Left hindlimb (tissue), 1 donor: Measurements from ENCODE around the gene NUP85.
"Not testable (repeated sequence)": the region's sequence is repeated elsewhere in the genome, so short reads cannot be mapped to it uniquely, and the experiment has no call there.

Experiments used
- DNase-seq: peaks from one replicate; pipeline ENCODE4 v3.0.0-alpha.2; 2018

Gene NUP85

GRCh38 chr17:75241502-75241901, 36.0 kb downstream of the NUP85 start:
- no peak for DNase-seq

GRCh38 chr17:75241996-75242460, 36.5 kb downstream of the NUP85 start:
- DNase-seq: no peak

- DNase-seq: no peak
Measured at GRCh38 chr17:75242461-75243042, 37.1 kb downstream of the NUP85 start.

- DNase-seq: no peak
Measured at GRCh38 chr17:75244133-75244866, 38.8 kb downstream of the NUP85 start.

GRCh38 chr17:75245011-75245410, 39.5 kb downstream of the NUP85 start:
- DNase-seq: no peak

- DNase-seq: no peak
Measured at GRCh38 chr17:75246404-75246803, 40.9 kb downstream of the NUP85 start.

GRCh38 chr17:75249564-75249963, 44.1 kb downstream of the NUP85 start:
- DNase-seq: no peak

GRCh38 chr17:75250009-75250471, 44.6 kb downstream of the NUP85 start:
- DNase-seq: no peak

GRCh38 chr17:75252039-75252816, 46.7 kb downstream of the NUP85 start:
- DNase-seq: no peak

- not testable (repeated sequence) for DNase-seq
Measured at GRCh38 chr17:75255954-75256698, 50.6 kb downstream of the NUP85 start.

GRCh38 chr17:75257228-75257627, 51.7 kb downstream of the NUP85 start:
- DNase-seq: not testable (repeated sequence)

- no peak for DNase-seq
Measured at GRCh38 chr17:75260641-75261335, 55.3 kb downstream of the NUP85 start.

GRCh38 chr17:75261336-75262111, 56.0 kb downstream of the NUP85 start, which contains the start of the genes GGA3 and MRPS7:
Gene GGA3 (minus strand): TSS chr17:75261606. CDS start chr17:75261587, 19 bp downstream.
Gene MRPS7 (plus strand): TSS chr17:75261879. CDS start chr17:75261901, 22 bp downstream.
- peak; percentile 97 for DNase-seq

- no peak for DNase-seq
Measured at GRCh38 chr17:75262112-75262606, 56.7 kb downstream of the NUP85 start.

- DNase-seq: no peak
Measured at GRCh38 chr17:75263055-75263454, 57.6 kb downstream of the NUP85 start.

- DNase-seq: no peak
Measured at GRCh38 chr17:75265614-75266315, 60.3 kb downstream of the NUP85 start.

- no peak for DNase-seq
Measured at GRCh38 chr17:75266316-75267152, 61.1 kb downstream of the NUP85 start.

GRCh38 chr17:75267153-75267410, 61.6 kb downstream of the NUP85 start:
- no peak for DNase-seq

- DNase-seq: no peak
Measured at GRCh38 chr17:75267411-75268232, 62.1 kb downstream of the NUP85 start.
